Anterior cingulate cortex (tissue), 58 donors: ENCODE data around the gene ZNF212.

Experiments used
- DNase-seq, 58 donors: peaks; one replicate each; lab custom pipeline; 2025; lab: John Stamatoyannopoulos, UW

The ZNF212 gene

DNA sequence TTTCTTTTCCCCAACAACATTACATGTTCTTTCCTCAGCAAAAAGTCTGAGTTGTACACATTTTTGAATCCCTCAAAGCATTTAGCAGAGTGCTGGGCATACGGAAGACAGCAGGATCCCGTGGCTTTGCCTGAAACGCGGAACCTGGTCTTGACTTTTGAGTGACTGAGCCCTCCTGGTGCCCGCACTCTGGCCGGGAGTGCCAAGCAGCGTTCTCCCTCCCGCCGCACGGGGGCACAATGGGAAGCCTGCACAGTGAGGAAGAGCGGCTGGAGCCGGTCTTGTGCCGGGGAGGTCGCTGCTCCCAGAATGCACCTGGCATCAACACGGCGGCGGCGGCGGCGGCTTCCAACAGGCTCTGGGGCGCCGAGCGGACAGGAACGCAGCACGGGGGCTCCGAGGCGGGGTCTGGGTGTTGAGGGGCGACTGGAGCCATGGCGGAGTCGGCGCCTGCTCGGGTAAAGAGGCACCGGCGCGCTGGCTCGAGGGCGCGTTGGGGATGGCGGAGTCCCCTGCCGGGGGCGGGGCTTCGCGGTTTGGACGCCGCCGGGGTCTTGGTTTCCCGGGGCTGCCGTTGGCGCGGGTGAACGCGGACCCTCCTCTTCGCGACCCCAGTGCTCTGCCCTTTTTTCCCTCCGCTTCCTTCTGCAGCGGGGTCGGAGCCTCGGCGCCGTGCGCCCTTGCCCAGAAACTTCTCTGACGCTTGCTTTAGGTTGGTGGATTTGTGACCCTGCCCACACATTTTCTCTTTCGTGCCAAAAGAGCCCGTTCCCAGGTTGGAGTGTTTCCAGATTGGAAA, at the start of gene ZNF212:
Gene ZNF212, plus strand, starts transcription at position 307 of the 799 bp plus-strand sequence. Its CDS starts 128 bp downstream, at position 435.
- peak; percentile 23 to 92 (median 82) for DNase-seq

DNA sequence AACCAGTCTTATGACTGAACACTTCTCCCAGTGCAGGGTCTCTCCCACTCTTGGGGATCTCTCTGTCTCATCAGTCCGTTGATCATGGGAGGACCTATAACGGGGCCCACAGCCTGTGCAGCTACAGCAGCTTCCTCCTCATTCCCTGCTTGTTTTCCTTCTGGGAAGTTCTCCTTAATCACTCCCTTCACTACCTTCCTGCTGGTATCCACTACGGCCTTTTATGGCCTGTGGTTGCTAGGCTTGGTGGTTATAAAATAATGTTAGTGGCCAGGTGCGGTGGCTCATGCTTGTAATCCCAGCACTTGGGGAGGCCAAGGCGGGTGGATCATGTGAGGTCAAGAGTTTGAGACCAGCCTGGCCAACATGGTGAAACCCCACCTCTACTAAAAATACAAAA, 47.6 kb upstream of the ZNF212 start:
- DNase-seq, result no peak

DNA sequence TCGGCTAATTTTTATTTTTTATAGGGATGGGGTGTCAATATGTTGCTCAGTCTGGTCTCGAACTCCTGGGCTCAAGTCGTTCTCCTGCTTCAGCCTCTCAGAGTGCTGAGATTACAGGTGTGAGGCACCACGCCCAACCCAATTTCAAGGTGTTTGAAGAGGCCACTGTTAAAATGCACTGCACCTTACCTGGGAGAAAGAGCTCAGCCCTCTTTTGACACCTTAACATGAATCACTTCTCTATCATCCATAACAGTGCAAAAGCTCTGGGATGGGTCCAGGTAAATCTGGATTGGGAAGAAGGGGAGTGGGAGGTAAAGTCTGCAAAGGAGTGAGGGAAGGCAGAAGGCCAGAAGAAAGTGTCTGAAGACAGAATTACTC, 44.7 kb upstream of the ZNF212 start:
- DNase-seq, result no peak

DNA sequence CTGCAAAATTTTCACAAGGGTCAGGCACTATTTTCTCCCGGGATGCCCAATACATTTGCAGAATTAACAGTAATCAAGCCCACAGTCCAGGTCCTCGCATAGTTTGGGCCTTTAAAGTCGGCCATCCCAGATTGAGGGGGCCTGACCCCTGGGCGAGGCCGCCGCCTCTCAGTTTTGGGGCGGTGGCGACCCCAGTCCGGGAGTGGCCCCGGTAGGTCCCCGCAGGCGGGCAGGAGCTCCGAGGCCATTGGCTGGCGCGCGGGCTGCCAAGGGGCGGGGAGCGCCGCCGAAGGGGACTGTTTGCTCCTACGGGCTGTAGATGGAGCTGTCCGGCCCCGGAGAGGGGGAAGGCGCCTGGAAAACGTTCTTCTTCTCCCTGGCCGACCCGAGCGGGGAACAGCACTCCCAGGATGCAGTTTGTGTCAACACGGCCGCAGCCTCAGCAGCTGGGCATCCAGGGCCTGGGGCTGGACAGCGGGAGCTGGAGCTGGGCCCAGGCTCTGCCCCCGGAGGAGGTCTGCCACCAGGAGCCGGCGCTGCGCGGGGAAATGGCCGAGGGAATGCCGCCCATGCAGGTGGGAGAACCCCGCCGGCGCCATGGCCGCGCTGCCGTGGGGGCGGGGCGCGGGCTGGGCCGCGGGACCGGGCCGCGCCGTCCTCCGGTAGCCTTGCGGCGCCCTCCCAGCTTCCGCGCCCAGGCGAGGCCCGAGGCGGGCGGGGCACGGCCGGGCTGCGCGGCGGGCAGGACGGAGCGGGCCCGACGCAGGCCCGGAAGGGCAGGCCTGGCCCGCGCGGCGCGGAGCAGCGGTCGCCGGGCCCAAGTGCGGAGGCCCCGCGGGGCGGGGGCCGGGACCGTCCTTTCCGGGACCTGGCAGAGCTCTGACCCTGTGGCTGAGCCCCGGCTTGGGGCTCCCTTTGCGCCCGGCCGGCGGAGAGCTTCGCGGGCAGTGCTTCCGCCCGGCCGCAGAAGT, 44.0 kb upstream of the ZNF212 start, which contains the start of gene ZNF282:
Gene ZNF282, plus strand, starts transcription at position 367 of the 971 bp plus-strand sequence. Its CDS starts 44 bp downstream, at position 411.
- DNase-seq, result peak; percentile 8 to 93 (median 83)

DNA sequence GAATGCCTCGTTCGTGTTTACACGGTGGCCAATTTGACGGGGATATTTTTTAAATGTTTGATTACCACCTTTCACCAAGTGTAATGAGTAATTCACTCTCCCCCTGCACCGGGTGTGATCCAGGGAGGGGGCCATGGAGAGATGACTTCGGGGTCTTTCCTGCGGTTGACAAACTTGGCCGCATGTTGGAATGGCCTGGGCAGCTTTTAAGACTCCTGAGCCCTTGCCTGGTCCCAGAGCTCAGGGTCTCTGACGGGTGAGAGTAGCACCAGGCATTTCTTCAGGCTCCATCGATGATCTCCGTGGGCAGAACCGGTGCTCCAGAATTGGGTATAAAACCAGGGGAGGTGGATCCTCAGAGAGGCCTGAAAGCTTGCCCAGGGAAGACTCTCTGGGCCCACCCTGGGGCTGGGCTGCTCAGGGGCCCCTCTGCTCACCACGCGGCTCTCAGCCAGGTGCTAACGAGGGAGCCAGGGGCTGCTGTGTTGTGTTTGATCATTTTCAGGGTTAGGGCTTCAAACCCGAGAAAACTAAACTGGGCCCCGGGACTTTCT, 43.2 kb upstream of the ZNF212 start:
- no peak for DNase-seq

DNA sequence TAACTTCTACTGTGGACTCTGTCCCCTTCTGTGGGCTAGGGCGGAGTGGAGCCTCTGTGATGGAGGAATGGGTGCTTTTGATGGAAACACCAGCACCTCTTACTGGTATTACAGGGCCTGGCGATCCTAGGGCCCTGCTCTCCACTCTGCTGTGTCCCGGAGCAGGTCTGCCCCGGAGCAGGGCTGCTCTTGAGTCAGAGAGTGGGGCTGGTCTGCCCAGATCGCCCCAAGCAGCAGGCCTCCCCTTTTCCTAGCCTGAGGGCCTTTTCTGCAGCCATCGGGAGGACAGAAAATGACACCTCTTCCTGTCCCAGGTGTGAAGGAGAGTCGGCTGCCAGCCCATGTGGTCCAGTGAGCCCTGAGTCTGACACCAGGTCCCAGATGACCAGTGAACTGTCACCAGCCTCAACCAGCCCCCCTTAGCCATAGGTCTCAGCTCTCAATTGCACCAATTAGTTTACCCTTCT, 42.7 kb upstream of the ZNF212 start:
- no peak for DNase-seq

DNA sequence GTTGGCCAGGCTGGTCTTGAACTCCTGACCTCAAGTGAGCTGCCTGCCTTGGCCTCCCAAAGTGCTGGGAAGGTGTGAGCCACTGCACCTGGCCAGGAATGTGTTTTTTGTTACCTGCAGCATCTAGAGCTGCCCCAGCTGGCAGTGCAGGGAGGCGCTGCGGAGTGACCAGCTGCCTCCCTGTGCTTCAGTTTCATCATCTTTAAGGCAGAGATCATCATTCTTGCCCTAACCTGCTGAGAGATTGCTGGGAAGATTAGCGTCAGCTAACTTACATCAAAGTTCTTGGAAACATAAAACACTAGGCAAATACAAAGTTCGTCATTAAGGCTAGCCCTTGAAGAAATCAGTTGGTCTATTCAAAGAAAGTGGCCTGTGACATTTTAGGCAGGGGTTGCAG, 41.8 kb upstream of the ZNF212 start:
- DNase-seq, result no peak

DNA sequence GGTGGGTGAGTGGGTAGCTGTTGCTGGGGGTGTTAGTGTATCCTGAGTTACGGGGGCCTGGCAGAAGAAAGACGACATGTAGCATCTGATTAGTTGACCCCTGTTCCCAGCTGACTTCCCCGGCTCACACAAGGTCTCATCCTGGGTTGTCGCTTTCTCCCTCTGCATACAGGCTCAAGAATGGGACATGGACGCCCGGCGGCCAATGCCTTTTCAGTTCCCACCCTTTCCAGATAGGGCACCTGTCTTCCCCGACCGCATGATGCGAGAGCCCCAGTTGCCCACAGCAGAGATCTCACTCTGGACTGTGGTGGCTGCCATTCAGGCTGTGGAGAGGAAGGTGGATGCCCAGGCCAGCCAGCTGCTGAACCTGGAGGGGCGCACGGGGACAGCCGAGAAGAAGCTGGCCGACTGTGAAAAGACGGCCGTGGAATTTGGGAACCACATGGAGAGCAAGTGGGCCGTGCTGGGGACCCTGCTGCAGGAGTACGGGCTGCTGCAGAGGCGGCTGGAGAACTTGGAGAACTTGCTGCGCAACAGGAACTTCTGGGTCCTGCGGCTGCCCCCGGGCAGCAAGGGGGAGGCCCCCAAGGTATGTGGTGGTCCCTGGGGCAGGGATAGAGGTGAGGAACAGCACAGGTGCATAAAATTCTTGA, 41.2 kb upstream of the ZNF212 start:
- DNase-seq, result no peak

DNA sequence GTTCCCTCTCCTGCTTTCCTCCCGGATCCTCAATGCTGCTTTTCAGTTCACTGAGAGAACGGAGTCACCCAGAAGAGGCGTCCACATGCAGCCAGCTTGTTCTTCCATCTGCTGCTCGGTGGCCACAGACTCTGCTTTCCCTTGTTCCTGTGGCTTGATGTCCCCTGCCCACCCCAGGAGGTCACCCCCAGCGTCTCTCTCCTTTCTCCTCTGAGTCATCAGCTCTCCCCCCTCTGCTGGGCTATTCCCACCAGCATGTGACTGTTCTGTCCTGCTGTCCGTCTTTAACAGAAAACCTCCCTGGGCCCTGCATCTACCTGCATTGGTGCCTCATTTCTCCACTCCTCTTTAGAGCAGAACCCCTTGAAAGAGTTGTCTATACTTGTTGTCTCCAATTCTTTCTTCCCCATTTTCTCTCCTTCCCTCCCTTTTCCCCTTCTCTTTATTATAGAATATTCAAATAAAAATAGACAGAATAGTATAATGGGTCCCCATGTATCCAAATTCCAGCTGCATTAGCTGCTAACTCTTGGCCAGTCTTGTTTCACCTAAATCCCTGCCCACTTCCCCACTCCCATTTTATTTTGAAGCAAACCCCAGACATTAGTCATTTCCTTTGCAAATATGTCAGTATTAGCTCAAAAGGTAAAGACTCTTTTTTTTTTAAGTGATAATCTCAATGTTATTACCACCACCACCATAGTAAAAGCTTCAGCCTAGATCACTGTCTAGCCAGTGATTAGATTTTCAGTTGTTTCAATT, 40.0 kb upstream of the ZNF212 start:
- DNase-seq, result no peak

DNA sequence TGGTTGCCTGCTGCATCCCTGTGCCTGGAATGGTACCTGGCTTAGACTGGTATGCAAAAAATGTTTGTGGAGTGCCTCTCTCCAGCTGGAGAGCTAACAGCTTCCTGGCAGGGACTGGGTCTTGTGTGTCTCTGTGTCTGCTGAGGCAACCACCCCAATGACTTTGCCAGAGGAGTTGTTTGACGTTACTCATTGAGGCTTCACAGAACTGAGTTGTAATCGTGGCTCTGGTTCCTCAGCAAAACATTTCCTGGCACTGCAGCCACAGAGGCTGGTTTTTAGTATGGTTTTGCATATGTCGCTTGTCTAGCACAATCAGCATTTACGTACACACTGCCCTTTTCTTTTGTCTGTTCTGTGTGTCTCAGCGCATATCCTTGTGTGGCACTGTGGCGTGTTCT, 36.6 kb upstream of the ZNF212 start:
- peak in 1 of 58 donors; percentile 27 for DNase-seq

DNA sequence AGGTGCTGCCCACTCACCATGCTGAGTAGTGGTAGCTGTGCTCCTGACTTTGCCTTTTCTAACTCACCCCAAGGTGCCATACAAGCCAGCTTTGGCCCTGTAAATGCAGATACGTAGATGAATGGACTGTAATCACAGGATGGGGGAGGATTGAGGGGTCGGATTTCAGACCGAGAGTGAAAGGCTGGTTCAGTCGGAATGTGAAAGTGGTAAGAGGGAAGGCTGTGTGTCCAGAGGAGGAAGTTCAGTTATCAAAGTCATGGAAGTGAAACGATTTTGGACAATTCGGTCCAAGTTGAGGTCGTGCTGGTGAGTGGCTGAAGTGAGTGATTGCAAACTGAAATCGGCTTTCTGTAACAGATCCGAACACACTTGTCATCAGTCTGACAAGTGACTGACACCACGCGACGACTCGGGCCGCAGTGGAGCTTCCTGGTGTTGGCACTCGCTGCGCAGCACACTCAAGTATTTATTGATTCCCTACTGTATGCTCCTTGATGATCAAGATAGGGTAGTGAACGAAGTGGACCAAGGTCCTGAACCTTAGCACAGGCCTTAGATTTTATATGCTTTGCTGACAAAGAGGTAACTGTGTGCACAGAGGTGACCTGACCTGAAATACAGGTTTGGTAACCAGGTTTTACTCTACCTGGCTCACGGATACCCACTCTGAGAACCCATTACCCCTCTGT, 33.6 kb upstream of the ZNF212 start:
- no peak for DNase-seq

DNA sequence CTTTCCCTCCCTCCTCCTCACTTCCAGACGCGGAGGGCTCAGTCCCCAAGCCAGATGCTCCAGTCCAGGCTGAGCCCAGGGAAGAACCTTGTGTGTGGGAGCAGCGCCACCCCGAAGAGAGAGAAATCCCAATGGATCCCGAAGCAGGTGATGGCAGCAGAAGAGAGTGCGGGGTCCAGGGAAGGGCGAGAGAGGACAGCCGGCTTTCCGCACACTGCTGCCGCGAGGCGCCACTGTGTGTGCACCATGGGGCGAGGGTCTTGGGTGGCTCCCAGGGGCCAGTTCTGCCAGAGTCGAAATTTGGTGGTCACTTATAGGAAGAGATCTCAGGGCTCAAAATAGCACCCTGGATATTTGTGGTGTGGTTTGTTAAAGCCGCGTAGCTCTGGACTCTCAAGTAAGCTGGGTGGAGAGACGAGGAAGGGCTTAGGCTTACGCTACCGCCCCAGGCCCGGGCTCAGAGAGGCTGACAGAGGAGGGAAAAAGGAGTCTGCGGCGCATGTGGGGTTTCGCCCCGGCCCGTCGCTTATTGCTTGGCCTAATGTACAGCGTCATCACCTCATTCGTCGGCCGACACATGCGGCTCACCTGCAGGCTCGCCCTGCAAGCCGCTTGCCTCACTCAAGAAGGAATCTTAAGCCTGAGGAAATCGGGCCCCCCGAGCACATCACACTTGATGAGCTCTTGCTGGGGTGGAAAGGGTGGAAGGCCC, 32.0 kb upstream of the ZNF212 start:
- no peak for DNase-seq

DNA sequence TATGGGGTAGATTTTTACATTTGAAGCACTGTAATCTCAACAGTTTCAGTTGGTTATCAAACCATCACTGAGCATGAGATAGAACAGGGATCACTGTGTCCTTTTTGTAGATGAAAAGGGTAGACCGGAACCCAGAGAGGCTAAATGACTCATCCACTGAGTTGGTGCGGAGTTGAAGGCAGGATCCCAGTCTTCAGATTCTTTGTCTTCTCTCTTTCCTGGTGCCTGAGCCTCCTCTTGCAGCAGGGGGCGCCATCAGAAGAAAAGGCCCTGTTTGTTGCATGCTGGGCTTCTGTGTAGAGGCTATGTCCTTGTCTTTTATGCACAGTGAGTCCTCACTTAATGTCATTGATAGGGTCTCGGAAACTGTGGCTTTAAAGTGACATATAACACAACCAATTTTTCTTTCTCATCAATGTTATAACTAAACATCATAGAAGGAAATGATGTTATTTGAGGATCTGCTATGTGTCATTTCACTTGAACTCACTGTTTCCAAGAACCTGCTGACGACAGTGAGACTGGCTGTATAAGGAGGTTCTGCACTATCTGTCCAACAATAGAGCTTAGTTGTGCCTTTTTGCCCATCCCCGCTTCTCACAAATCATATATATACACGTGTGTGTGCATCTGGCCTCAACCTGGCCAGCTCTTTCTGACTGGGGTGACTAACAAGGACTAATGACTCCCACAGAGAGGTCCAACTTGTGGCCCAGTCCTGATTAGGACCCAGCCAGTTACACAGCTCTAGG, 29.8 kb upstream of the ZNF212 start:
- peak in 4 of 58 donors; percentile 9 to 47 (median 12) for DNase-seq

DNA sequence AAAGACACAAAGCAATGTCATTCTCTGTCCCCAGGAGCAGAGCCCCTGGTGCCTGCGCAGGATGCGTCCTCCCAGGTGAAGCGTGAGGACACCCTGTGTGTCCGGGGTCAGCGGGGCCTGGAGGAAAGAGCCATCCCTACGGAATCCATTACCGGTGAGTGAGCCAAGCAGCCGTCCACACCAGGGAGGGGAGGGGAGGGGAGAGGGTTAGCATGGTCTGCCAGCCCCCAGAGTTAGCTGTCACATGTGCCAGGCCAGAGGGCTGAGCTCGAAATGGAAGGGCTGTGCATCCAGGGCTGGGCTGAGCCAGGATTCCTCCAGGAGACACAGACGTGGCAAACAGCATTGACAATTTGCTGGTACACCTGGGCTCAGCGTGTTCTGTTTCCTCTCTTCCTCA, 28.9 kb upstream of the ZNF212 start:
- DNase-seq, result no peak

DNA sequence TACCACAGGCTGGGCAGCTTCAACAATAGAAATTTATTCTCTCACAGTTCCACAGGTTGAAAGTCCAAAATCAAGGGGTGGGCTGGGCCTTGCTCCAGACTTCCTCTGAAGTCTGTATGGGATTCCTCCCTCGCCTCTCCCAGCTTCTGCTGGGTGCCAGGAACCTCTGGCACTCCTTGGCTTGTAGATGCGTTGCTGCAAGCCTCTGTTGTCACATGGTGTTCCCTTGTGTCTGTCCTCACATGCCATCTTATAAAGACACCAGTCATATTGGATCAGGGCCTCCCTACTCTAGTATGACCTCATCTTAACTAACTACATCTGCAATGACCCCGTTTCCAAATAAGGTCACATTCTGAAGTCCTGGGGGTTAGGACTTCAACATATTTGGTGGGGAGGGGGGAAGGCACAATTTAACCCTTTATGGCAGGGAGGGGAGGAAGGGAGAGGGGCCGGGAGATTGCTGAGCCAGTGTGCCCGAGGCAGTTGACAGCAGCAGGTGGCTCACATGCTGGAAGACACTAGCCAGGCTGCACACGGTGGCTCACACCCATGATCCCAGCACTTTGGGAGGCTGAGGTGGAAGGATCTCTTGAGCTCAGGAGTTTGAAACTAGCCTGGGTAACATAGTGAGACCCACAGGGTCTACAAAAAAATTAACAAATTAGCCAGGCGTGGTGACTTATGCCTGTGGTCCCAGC, 25.3 kb upstream of the ZNF212 start:
- DNase-seq, result no peak

DNA sequence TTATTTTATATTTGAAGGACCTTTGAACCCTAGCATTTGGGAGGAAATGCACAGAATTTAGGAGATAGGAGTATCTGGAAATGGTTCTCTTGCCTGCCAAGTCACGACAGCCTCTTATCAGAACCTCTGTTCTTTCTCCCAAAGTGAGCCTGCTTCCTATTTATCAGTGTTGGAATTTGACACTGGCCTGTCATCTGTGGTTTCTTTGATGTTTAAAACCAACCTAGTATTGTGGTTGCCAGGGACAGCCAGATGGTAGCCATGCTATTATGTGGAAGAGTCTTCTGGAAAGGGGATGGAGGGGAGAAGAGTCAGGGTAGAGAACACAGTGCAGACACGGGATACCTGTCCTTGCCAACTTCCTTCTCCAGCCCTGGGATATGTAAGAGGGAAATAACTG, 23.0 kb upstream of the ZNF212 start:
- DNase-seq, result no peak

DNA sequence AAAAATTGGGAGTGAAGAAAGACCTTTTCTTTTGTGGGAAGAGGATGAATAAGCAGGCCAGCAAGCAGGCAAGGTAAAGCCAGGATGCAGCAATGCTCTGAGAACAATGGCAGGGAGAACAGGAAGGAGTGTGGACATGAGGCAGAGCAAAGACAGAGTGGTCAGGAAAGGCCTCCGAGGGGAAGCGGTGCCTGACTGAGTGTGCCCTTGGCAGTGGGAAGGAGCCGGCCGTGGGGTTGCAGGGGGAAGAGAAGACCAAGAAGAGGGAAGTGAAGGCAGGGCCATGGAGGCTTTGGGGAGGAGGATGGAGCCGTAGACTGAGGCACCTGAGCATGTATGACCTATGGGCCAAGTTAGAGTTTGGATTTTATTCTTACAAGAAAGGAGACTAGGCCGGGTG, 21.9 kb upstream of the ZNF212 start:
- DNase-seq, result no peak
